LNCaP clone FGC (cell line): ENCODE results near the gene STXBP2.

Experiments used
- DNase-seq: peaks from one replicate; pipeline ENCODE4 v3.0.0-alpha.2; 2011; ENCODE audit warnings: low read depth
- H3K4me3 ChIP-seq: 2 replicates; pipeline ENCODE4 v1.5.1; 2011; ENCODE audit warnings: mild to moderate bottlenecking, low read depth, low read length, control low read depth
- TF ChIP-seq, protein P1 (sequence below): IDR thresholded peaks from 2 replicates; pipeline ENCODE4 v1.5.1; 2012; ENCODE audit warnings: mild to moderate bottlenecking; ENCODE audit not compliant: control insufficient read depth, insufficient read depth; ENCODE audit errors: extremely low read depth

Gene STXBP2

DNA sequence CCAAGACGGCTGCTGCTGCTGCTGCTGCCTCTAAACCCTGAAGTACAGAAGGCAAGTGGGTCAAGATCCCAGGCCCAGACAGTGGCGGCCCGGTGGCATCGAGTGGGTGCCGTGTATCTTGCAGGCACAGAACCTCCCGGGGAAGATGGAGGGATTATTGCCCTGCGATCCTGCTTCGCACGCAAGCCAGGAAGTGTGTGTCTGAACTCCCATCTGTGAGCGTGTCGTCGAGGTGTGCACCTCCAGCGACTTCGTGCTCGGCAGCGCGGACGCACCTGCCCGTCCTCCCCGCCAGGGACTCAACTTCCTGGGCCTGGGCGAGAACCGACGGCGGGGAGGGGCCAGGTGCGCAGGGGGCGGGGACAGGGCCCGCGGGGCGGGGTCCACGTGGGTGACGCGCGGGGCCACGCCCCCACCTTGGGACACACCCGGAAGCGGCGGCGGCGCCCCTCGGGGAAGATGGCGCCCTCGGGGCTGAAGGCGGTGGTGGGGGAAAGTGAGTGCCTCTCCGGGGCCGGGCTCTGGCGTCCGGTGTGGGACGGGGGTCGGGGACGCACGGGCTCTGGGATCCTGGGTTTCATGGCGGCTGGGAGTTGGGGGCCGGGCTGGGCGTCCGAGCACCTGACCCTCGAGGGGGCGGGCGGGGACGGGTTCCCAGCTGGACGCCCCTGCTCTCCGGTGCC lies at the start of gene STXBP2:
TSS of gene STXBP2 (plus strand) at position 420 of the 683 bp plus-strand sequence. CDS start at position 460, 40 bp downstream.
- peak within 1 kb of the TSS; percentile 94 for H3K4me3 ChIP-seq
- TF ChIP-seq, protein P1, sequence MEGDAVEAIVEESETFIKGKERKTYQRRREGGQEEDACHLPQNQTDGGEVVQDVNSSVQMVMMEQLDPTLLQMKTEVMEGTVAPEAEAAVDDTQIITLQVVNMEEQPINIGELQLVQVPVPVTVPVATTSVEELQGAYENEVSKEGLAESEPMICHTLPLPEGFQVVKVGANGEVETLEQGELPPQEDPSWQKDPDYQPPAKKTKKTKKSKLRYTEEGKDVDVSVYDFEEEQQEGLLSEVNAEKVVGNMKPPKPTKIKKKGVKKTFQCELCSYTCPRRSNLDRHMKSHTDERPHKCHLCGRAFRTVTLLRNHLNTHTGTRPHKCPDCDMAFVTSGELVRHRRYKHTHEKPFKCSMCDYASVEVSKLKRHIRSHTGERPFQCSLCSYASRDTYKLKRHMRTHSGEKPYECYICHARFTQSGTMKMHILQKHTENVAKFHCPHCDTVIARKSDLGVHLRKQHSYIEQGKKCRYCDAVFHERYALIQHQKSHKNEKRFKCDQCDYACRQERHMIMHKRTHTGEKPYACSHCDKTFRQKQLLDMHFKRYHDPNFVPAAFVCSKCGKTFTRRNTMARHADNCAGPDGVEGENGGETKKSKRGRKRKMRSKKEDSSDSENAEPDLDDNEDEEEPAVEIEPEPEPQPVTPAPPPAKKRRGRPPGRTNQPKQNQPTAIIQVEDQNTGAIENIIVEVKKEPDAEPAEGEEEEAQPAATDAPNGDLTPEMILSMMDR, result no peak
- peak; percentile 35 for DNase-seq

DNA sequence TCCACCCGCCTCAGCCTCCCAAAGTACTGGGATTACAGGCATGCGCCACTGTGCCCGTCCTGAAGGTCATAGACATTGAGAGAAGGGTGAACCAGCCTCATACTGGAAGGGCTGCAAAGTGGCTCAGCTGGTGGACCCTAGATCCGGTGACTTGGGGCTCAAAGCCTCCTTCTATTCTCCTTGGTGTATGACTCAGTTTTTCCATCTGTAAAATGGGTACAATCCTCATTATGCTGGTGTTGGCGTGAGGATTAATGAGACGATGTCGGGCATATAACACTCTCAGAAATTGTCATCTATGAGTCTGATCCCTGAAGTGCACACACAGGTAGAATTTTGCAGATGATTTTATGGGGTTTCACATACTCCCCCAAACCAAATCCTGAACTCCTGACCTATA lies 47.1 kb upstream of the STXBP2 start:
- no peak for DNase-seq
- no peak overlapping the region for H3K4me3 ChIP-seq
- TF ChIP-seq, protein P1, result no peak

DNA sequence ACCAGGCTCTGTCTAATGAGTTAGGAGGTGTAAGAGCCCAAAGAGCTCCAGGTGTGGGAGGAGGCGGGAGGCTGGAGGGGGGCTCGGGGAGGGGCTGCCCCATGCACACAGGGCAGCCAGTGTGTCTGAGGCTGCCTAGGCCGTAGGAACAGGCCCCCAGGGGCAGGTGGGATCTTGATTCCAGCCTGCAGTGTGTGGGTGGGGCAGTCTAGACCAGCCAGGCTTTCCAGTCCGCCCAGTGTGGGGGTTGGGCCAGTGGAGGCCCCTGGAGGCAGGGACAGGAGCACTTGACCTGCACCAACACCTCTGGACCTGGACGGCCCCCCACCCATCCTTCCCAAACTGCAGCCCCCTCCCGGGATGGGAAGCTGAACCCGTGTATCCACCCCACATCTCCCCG lies 46.7 kb upstream of the STXBP2 start:
- DNase-seq, result no peak
- H3K4me3 ChIP-seq, result no peak overlapping the region
- TF ChIP-seq, protein P1, result no peak

DNA sequence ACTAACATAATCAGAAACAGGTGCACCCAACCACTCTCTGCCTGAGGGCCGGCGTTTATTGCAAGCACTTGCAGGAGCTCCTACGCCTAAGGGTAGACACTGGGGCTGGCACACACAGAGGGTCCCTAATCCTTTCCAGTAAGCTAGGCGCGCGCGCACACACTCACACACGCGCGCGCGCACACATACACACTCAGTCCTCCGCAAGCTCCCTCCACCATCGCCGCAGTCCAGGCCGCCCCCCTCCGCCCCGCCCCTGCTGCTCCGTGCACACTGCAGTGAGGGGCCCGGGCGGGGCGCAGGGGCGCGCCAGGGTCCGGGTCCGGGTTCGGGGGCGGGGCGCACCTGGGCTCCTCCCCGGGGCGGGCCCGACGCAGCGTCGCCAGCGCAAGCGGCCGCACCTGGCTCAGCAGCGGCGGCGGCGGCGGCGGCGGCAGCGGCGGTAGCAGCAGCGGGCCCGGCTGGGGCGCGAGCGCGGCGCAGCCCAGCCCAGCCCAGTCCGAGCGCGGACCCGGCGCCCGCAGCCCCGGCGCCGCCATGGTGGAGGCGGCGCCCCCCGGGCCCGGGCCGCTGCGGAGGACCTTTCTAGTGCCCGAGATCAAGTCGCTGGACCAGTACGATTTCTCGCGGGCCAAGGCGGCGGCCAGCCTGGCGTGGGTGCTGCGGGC lies 41.3 kb upstream of the STXBP2 start, which contains the start of gene CAMSAP3:
TSS of gene CAMSAP3 (plus strand) at position 398 of the 668 bp plus-strand sequence. CDS start at position 538, 140 bp downstream.
- TF ChIP-seq, protein P1, result no peak

DNA sequence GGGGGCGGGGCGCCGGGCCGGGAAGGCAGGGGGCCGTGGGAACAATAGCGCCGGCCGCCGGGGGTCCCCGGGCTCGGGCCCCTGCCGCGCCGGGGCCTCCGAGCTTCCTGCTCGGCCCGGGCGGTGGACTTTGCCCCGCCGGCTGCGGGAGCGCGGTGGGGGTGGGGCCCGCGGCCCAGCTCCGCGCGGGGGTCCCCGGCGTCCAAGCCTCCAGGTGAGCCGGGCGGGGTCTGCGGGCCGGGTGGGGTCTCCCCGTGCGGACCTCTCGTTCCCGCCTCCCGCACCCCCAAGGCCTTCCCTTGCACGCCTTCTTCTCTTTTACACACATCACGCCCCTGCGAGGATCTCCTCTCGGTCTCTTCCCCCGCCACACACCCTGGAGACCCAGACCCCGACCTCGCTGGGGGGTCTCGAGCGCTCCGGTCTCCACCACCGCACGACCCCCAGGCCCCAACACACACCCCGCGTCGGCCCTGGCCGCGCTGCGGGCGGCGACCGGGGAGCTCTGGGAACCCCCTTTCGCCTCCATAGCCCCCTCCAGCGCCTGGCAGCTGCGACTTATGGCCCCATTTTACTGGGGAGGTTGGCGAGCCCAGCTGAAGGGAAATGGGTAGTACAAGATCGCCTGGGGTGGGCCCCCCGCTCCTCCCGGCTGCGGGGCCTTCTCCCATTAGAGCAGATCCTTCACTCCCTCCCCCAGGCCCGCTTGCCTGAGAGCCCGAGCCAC lies 40.5 kb upstream of the STXBP2 start:
- no peak for DNase-seq
- TF ChIP-seq, protein P1, result no peak
- H3K4me3 ChIP-seq, result peak overlapping the region; percentile 81

More for the DNA sequence above, 41.3 kb upstream of the STXBP2 start, which contains the start of gene CAMSAP3:
- H3K4me3 ChIP-seq, result peak within 1 kb of the TSS; percentile 81
- DNase-seq, result peak; percentile 11

DNA sequence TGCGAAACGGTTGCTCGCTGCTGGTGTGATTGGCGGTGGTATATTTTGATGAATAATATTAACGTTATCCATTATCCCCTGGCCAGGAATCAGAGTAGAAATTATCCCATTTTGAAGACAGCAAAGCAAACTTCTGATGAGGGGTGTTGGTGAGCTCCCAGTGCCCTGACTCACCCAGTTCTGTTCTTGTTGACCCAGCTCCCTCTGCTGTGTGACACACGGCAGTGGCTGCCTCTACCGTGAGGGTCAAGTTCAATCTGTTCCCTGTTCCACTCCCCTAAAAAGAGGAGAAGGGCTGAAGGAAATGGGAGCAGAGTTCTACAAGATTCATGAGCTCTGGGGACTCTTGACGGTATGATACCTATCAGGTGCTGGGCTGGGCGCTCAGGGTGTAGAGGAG lies 39.2 kb upstream of the STXBP2 start:
- DNase-seq, result no peak
- TF ChIP-seq, protein P1, result no peak
- H3K4me3 ChIP-seq, result no peak overlapping the region
